ENCODE results near the gene ACSF3. TPM values are rescaled to one million over a fixed set of nuclear protein-coding genes. Genes with fewer than 3 reads are reported as not detected.

ACSF3 gene
- total RNA-seq, 2 experiments from 2014 or later, result 44.7 to 49.5 TPM

GRCh38 chr16:89153848-89154271 is 60.2 kb downstream of the ACSF3 start:
- no peak for ATAC-seq (ENCODE audit: poor library complexity)
- Histone ChIP-seq H3K9me3 (ENCODE audit: control insufficient read depth in 1 of 2, insufficient read depth in 1 of 2, low read length in 2 of 2) (peaks cover 0 to 13% of the 10 kb centered on the region in 2 experiments), H3K4me3 (ENCODE audit: low read length) (no peak overlapping the region), H3K27me3 (ENCODE audit: control insufficient read depth in 1 of 2, insufficient read depth in 2 of 2, low read length in 2 of 2) (no peaks in the 10 kb centered on the region), H3K36me3 (ENCODE audit: insufficient read depth, low read length) (peaks cover 13% of the 10 kb centered on the region), H3K4me1 (ENCODE audit: insufficient read depth, low read length) (peaks cover 7% of the 10 kb centered on the region), H3K27ac (ENCODE audit: low read depth in 1 of 2, low read length in 2 of 2) (no peak overlapping the region)
- Mint-ChIP-seq H3K36me3 (ENCODE audit: low read depth) (peaks cover 30% of the 10 kb centered on the region), H3K4me1 (ENCODE audit: low read depth) (peaks cover 4% of the 10 kb centered on the region), H3K27ac (no peak overlapping the region), H3K9me3 (no peaks in the 10 kb centered on the region), H3K4me3 (no peak overlapping the region), H3K27me3 (no peaks in the 10 kb centered on the region)
- CTCF ChIA-PET, result no interaction called here
- POLR2A ChIA-PET, result no interaction called here
- DNase-seq, result no peak
- intact Hi-C loops (cut with DNase I, micrococcal nuclease), result no loop called here
- TF ChIP-seq CTCF (IDR thresholded peaks at IDR 0.05), result no peak

GRCh38 chr16:89154390-89155183 is 60.9 kb downstream of the ACSF3 start:
- Histone ChIP-seq H3K27me3 (ENCODE audit: control insufficient read depth in 1 of 2, insufficient read depth in 2 of 2, low read length in 2 of 2) (no peaks in the 10 kb centered on the region), H3K9me3 (ENCODE audit: control insufficient read depth in 1 of 2, insufficient read depth in 1 of 2, low read length in 2 of 2) (peaks cover 0 to 13% of the 10 kb centered on the region in 2 experiments), H3K27ac (ENCODE audit: low read depth in 1 of 2, low read length in 2 of 2) (no peak overlapping the region), H3K4me1 (ENCODE audit: insufficient read depth, low read length) (peaks cover 10% of the 10 kb centered on the region), H3K4me3 (ENCODE audit: low read length) (no peak overlapping the region), H3K36me3 (ENCODE audit: insufficient read depth, low read length) (peaks cover 13% of the 10 kb centered on the region)
- no peak overlapping the region for H3K27ac Mint-ChIP-seq
- ATAC-seq (ENCODE audit: poor library complexity) (no peak), DNase-seq (no peak)
- H3K9me3 Mint-ChIP-seq, result no peaks in the 10 kb centered on the region
- CTCF ChIA-PET, result no interaction called here
- no peak overlapping the region for H3K4me3 Mint-ChIP-seq
- intact Hi-C loops (cut with DNase I, micrococcal nuclease), result loop anchor here in 1 of 2 experiments (5.0 kb wide), 1 partner anchor 77 kb away; no protein-coding TSS in a partner anchor
- H3K27me3 Mint-ChIP-seq, result no peaks in the 10 kb centered on the region
- peaks cover 23% of the 10 kb centered on the region for H3K36me3 Mint-ChIP-seq (ENCODE audit: low read depth)
- peaks cover 4% of the 10 kb centered on the region for H3K4me1 Mint-ChIP-seq (ENCODE audit: low read depth)
- no peak for TF ChIP-seq CTCF (IDR thresholded peaks at IDR 0.05)
- POLR2A ChIA-PET, result no interaction called here

- peaks cover 10% of the 10 kb centered on the region for H3K4me1 ChIP-seq (ENCODE audit: insufficient read depth, low read length)
- CTCF ChIA-PET, result no interaction called here
- ATAC-seq (ENCODE audit: poor library complexity) (no peak), DNase-seq (no peak)
- Mint-ChIP-seq H3K4me1 (ENCODE audit: low read depth) (peaks cover 4% of the 10 kb centered on the region), H3K36me3 (ENCODE audit: low read depth) (peaks cover 17% of the 10 kb centered on the region), H3K27ac (no peak overlapping the region), H3K27me3 (no peaks in the 10 kb centered on the region), H3K4me3 (no peak overlapping the region), H3K9me3 (no peaks in the 10 kb centered on the region)
- no peak overlapping the region for H3K4me3 ChIP-seq (ENCODE audit: low read length)
- peaks cover 8% of the 10 kb centered on the region for H3K36me3 ChIP-seq (ENCODE audit: insufficient read depth, low read length)
- TF ChIP-seq CTCF (IDR thresholded peaks at IDR 0.05), result no peak
- POLR2A ChIA-PET, result no interaction called here
- no peaks in the 10 kb centered on the region for H3K27me3 ChIP-seq (ENCODE audit: control insufficient read depth in 1 of 2, insufficient read depth in 2 of 2, low read length in 2 of 2)
- H3K27ac ChIP-seq (ENCODE audit: low read depth in 1 of 2, low read length in 2 of 2), result no peak overlapping the region
- intact Hi-C loops (cut with DNase I, micrococcal nuclease), result loop anchor here in 1 of 2 experiments (5.0 kb wide), 1 partner anchor 78 kb away; no protein-coding TSS in a partner anchor
- H3K9me3 ChIP-seq (ENCODE audit: control insufficient read depth in 1 of 2, insufficient read depth in 1 of 2, low read length in 2 of 2), result peaks cover 0 to 12% of the 10 kb centered on the region in 2 experiments
Measured at GRCh38 chr16:89155184-89155679, 61.6 kb downstream of the ACSF3 start.

Measured in CD4-positive, alpha-beta T cell (primary cell).